K562 (cell line): ENCODE results near the gene LRRC39. TPM values are rescaled to one million over a fixed set of nuclear protein-coding genes. Genes with fewer than 3 reads are reported as not detected.

Experiments used
- ETS2 ChIP-seq: IDR thresholded peaks from 2 replicates; pipeline ENCODE4 v1.6.1; 2016; ENCODE audit warnings: borderline replicate concordance, missing genetic modification characterization, mild to moderate bottlenecking, moderate library complexity, missing compliant biosample characterization; ENCODE audit not compliant: poor library complexity, severe bottlenecking
- FOXO4 ChIP-seq: fragments of 450-650 bp; formaldehyde crosslinking; IDR thresholded peaks from 2 replicates; pipeline ENCODE4 v1.4.0; 2020; ENCODE audit warnings: mild to moderate bottlenecking, moderate library complexity
- HDAC2 ChIP-seq: fragments of 450-650 bp; IDR thresholded peaks from 2 replicates; pipeline ENCODE4 v1.6.1; 2016; ENCODE audit warnings: mild to moderate bottlenecking
- HSF4 ChIP-seq: fragments of 250-450 bp; sonication (Bioruptor Pico); IDR thresholded peaks from 2 replicates; pipeline ENCODE4 v2.1.2; 2022; ENCODE audit warnings: mild to moderate bottlenecking, moderate library complexity, borderline replicate concordance
- KLF1 ChIP-seq: fragments of 450-650 bp; IDR thresholded peaks from 2 replicates; pipeline ENCODE4 v1.6.1; 2016; ENCODE audit warnings: missing genetic modification characterization, missing compliant biosample characterization
- MBD2 ChIP-seq: sonication (generic); IDR thresholded peaks from 2 replicates; pipeline ENCODE4 v1.6.1; 2016; ENCODE audit warnings: low read depth, borderline replicate concordance
- NCOA6 ChIP-seq: fragments of 450-650 bp; IDR thresholded peaks from 2 replicates; pipeline ENCODE4 v1.6.1; 2017; ENCODE audit warnings: mild to moderate bottlenecking
- PHB2 ChIP-seq: fragments of 450-650 bp; IDR thresholded peaks from 2 replicates; pipeline ENCODE4 v1.6.1; 2017; ENCODE audit warnings: low read depth
- PHF21A ChIP-seq: fragments of 450-650 bp; IDR thresholded peaks from 2 replicates; pipeline ENCODE4 v1.6.1; 2017; ENCODE audit warnings: low read depth, borderline replicate concordance
- POLR3A ChIP-seq: IDR thresholded peaks from 2 replicates; pipeline ENCODE4 v1.6.1; 2011; ENCODE audit warnings: borderline replicate concordance, mild to moderate bottlenecking, moderate library complexity; ENCODE audit not compliant: insufficient read length, insufficient read depth; ENCODE audit errors: extremely low read depth
- SAFB ChIP-seq: fragments of 200-400 bp; formaldehyde crosslinking; IDR thresholded peaks from 2 replicates; pipeline ENCODE4 v1.6.1; 2017; ENCODE audit warnings: low read depth, low read length, borderline replicate concordance
- XRCC4 ChIP-seq: IDR thresholded peaks from one replicate; pipeline ENCODE4 v1.6.1; 2011; ENCODE audit not compliant: insufficient read depth, insufficient read length; ENCODE audit errors: extremely low read depth
- ZBTB49 ChIP-seq: sonication (generic); formaldehyde crosslinking; IDR thresholded peaks from 2 replicates; pipeline ENCODE4 v1.8.0; 2022; ENCODE audit warnings: missing genetic modification reagents, mild to moderate bottlenecking, borderline replicate concordance
- ZNF551 ChIP-seq: fragments of 250-450 bp; sonication (Bioruptor Pico); IDR thresholded peaks from 2 replicates; pipeline ENCODE4 v1.5.0; 2021; ENCODE audit warnings: mild to moderate bottlenecking, moderate library complexity
- polyA plus RNA-seq, 8 experiments: library from polyadenylated mRNA; depleted of rRNA in 4 of 8; stranded (reverse) in 5 of 8; unstranded in 3 of 8; fragments of >200 nt; fragmentation: Nextera tagmentation in 2 of 8; fragmentation: Illumina TruSeq in 1 of 8; extraction: Ambion mirVana in 2 of 8; extraction: Trizol in 1 of 8; gene quantifications; 2 replicates each; pipeline versions ENCODE4 v1.2.1 to v1.2.3, GENCODE V29; 2011 to 2014; ENCODE audit warnings: inconsistent platforms in 1 of 8, missing spikeins in 1 of 8
- total RNA-seq, 7 experiments: library from RNA; depleted of rRNA in 6 of 7; stranded (reverse); fragments of >200 nt in 6 of 7; fragmentation: Illumina TruSeq in 2 of 7; extraction: Trizol in 2 of 7; gene quantifications; 2 replicates each; pipeline versions ENCODE4 v1.2.1 to v1.2.3, GENCODE V29; 2011 to 2021; ENCODE audit warnings: low replicate concordance in 1 of 7

The LRRC39 gene
- total and polyA plus RNA-seq, 9 of the 15 experiments (the other 6 are each of a cell fraction or from before 2014, with no cell fraction given), result 1.00 to 3.1 (median 1.3) TPM

GRCh38 chr1:100142343-100142742 is 35.7 kb downstream of the LRRC39 start (continued):
- TF ChIP-seq POLR3A (no peak), ETS2 (tag) (no peak), ZNF551 (CRISPR knock-in tag) (no peak), XRCC4 (no peak), HDAC2 (no peak), PHB2 (no peak), KLF1 (tag) (no peak), PHF21A (no peak), MBD2 (no peak), FOXO4 (no peak), ZBTB49 (CRISPR knock-in tag) (no peak), HSF4 (CRISPR knock-in tag) (no peak), NCOA6 (no peak), SAFB (no peak)
- TF ChIP-seq, all 486 proteins: peak for 14
